ENCODE data around the gene APBA1.

DNA sequence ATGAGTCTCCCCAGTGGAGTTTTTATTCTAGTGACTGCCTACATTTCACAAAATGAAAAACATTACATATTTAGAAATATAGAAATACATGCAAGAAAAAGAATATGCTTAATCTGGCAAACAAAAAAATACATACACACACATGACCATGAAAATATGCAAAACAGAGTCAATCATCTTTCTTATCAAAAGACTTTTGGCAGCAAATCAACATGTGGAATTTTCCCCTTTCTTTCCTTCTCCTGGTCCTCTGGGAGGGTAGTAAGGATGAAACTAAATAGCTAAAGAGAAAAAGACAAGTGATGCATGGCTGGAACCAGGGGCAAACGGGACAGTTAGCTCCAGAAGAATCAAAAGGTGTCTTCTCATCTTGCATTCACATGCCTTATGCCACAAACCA lies 69.4 kb downstream of the APBA1 start:
- TF ChIP-seq, protein P1, sequence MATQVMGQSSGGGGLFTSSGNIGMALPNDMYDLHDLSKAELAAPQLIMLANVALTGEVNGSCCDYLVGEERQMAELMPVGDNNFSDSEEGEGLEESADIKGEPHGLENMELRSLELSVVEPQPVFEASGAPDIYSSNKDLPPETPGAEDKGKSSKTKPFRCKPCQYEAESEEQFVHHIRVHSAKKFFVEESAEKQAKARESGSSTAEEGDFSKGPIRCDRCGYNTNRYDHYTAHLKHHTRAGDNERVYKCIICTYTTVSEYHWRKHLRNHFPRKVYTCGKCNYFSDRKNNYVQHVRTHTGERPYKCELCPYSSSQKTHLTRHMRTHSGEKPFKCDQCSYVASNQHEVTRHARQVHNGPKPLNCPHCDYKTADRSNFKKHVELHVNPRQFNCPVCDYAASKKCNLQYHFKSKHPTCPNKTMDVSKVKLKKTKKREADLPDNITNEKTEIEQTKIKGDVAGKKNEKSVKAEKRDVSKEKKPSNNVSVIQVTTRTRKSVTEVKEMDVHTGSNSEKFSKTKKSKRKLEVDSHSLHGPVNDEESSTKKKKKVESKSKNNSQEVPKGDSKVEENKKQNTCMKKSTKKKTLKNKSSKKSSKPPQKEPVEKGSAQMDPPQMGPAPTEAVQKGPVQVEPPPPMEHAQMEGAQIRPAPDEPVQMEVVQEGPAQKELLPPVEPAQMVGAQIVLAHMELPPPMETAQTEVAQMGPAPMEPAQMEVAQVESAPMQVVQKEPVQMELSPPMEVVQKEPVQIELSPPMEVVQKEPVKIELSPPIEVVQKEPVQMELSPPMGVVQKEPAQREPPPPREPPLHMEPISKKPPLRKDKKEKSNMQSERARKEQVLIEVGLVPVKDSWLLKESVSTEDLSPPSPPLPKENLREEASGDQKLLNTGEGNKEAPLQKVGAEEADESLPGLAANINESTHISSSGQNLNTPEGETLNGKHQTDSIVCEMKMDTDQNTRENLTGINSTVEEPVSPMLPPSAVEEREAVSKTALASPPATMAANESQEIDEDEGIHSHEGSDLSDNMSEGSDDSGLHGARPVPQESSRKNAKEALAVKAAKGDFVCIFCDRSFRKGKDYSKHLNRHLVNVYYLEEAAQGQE (IDR thresholded peaks at IDR 0.05; ENCODE audit: insufficient read depth in 1 of 2, low read depth in 2 of 2, low read length in 2 of 2), result no peak
- TF ChIP-seq POLR2AphosphoS5 (IDR thresholded peaks at IDR 0.05; ENCODE audit: low read depth, low read length) (no peak), TAF1 (IDR thresholded peaks at IDR 0.05; ENCODE audit: borderline replicate concordance, insufficient read depth, low read length) (no peak), SIN3A (IDR thresholded peaks at IDR 0.05; ENCODE audit: borderline replicate concordance, insufficient read depth, low read length) (no peak), FOXP2 (optimal IDR thresholded peaks at IDR 0.05; ENCODE audit: borderline replicate concordance, extremely low read depth, extremely low read length, insufficient read depth) (no peak)

Data from PFSK-1 (cell line).